NCI-H2227 (cell line): Measurements from ENCODE around the gene CTTN.

Experiments
- DNase-seq: peaks from one replicate; lab custom pipeline; 2025; ENCODE audit not compliant: unreplicated experiment; lab: John Stamatoyannopoulos, UW

The CTTN gene

GRCh38 chr11:70428701-70429427, 30.5 kb downstream of the CTTN start:
- no peak for DNase-seq

GRCh38 chr11:70429428-70429705, 31.0 kb downstream of the CTTN start:
- no peak for DNase-seq

GRCh38 chr11:70429724-70430521, 31.6 kb downstream of the CTTN start:
- DNase-seq, result no peak

- no peak for DNase-seq
These were observed 32.6 kb downstream of the CTTN start for GRCh38 chr11:70430671-70431574.

GRCh38 chr11:70431611-70432010, 33.3 kb downstream of the CTTN start:
- no peak for DNase-seq

GRCh38 chr11:70432065-70432464, 33.7 kb downstream of the CTTN start:
- no peak for DNase-seq

- no peak for DNase-seq
These were observed 34.3 kb downstream of the CTTN start for GRCh38 chr11:70432580-70432979.

GRCh38 chr11:70433038-70433437, 34.7 kb downstream of the CTTN start:
- no peak for DNase-seq

GRCh38 chr11:70433526-70433925, 35.2 kb downstream of the CTTN start:
- no peak for DNase-seq

GRCh38 chr11:70433966-70434812, 35.9 kb downstream of the CTTN start:
- DNase-seq, result no peak

- DNase-seq, result peak; percentile 46
These were observed 36.5 kb downstream of the CTTN start for GRCh38 chr11:70434813-70435278.

- DNase-seq, result no peak
These were observed 37.0 kb downstream of the CTTN start for GRCh38 chr11:70435361-70435760.

- no peak for DNase-seq
These were observed 37.6 kb downstream of the CTTN start for GRCh38 chr11:70435765-70436500.

- no peak for DNase-seq
These were observed 38.2 kb downstream of the CTTN start for GRCh38 chr11:70436501-70436860.

- no peak for DNase-seq
These were observed 38.9 kb downstream of the CTTN start for GRCh38 chr11:70437111-70437784.

GRCh38 chr11:70440206-70440605, 41.9 kb downstream of the CTTN start:
- no peak for DNase-seq

- DNase-seq, result no peak
These were observed 45.4 kb downstream of the CTTN start for GRCh38 chr11:70443773-70444030.

GRCh38 chr11:70445091-70445490, 46.8 kb downstream of the CTTN start:
- DNase-seq, result no peak

GRCh38 chr11:70445605-70446004, 47.3 kb downstream of the CTTN start:
- no peak for DNase-seq
